Limb (tissue), 2 donors: ENCODE measurements around the gene STON2.

Experiments
- DNase-seq, 2 donors: peaks; one replicate each; pipeline ENCODE4 v3.0.0-alpha.2; 2016; ENCODE audit errors: extremely low spot score in 2 of 2

The STON2 gene

GRCh38 chr14:81423504-81423903 is 23.4 kb upstream of the STON2 start:
- DNase-seq = no peak

GRCh38 chr14:81418057-81418790 is 18.1 kb upstream of the STON2 start:
- DNase-seq = no peak

GRCh38 chr14:81416981-81417380 is 16.9 kb upstream of the STON2 start:
- DNase-seq = no peak

- no peak for DNase-seq
Observed at GRCh38 chr14:81416194-81416952, 16.2 kb upstream of the STON2 start.

- DNase-seq = no peak
Observed at GRCh38 chr14:81415781-81416180, 15.7 kb upstream of the STON2 start.

GRCh38 chr14:81414123-81414522 is 14.0 kb upstream of the STON2 start:
- no peak for DNase-seq

GRCh38 chr14:81412779-81413178 is 12.7 kb upstream of the STON2 start:
- DNase-seq = no peak

- DNase-seq = no peak
Observed at GRCh38 chr14:81408595-81408994, 8.5 kb upstream of the STON2 start.

GRCh38 chr14:81406863-81407262 is 6.7 kb upstream of the STON2 start:
- DNase-seq = no peak

- no peak for DNase-seq
Observed at GRCh38 chr14:81402123-81402495, 2.0 kb upstream of the STON2 start.

GRCh38 chr14:81401420-81402122 is 1.4 kb upstream of the STON2 start:
- no peak for DNase-seq

- DNase-seq = no peak
Observed at GRCh38 chr14:81400852-81401251, 728 bp upstream of the STON2 start.

GRCh38 chr14:81398196-81398891 is 1.8 kb downstream of the STON2 start:
- no peak for DNase-seq

- no peak for DNase-seq
Observed at GRCh38 chr14:81396113-81396512, 4.0 kb downstream of the STON2 start.

- DNase-seq = no peak
Observed at GRCh38 chr14:81394739-81395138, 5.4 kb downstream of the STON2 start.

GRCh38 chr14:81392976-81393643 is 7.0 kb downstream of the STON2 start:
- DNase-seq = no peak

- DNase-seq = no peak
Observed at GRCh38 chr14:81392052-81392451, 8.1 kb downstream of the STON2 start.

GRCh38 chr14:81390696-81391095 is 9.4 kb downstream of the STON2 start:
- DNase-seq = no peak

GRCh38 chr14:81388336-81388735 is 11.8 kb downstream of the STON2 start:
- no peak for DNase-seq

GRCh38 chr14:81386290-81386745 is 13.8 kb downstream of the STON2 start:
- DNase-seq = no peak

- DNase-seq = no peak
Observed at GRCh38 chr14:81385886-81386285, 14.2 kb downstream of the STON2 start.
